HG02840 (cell line): Measurements from ENCODE around the gene MCEMP1.

Source experiments
- ATAC-seq: cut with Tn5 transposase; IDR thresholded peaks from one replicate; pipeline ENCODE4 v1.9.1; 2021; ENCODE audit warnings: mild to moderate bottlenecking, moderate library complexity, moderate number of reproducible peaks; ENCODE audit not compliant: unreplicated experiment, low FRiP score

The MCEMP1 gene, protein sequence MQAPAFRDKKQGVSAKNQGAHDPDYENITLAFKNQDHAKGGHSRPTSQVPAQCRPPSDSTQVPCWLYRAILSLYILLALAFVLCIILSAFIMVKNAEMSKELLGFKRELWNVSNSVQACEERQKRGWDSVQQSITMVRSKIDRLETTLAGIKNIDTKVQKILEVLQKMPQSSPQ

DNA sequence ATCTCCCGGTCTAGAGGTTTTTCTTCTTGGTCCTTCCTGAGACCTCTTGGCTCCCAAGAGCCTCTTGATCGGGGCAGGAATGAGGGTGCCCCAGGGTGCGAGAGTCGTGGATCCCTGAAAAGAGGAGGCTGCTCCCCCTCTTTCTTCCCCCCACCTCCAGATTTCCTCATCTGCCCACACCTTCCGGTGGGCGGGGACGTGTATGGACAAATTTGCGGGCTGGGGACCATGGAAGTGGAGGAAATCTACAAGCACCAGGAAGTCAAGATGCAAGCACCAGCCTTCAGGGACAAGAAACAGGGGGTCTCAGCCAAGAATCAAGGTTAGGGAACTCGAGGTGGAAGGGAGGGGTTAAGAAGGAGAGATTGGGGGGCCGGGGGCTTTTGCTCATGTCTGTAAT is at the start of gene MCEMP1:
Gene MCEMP1 (plus strand): TSS at position 237 of the 400 bp plus-strand sequence. CDS start 31 bp downstream, at position 268.
- no peak for ATAC-seq

DNA sequence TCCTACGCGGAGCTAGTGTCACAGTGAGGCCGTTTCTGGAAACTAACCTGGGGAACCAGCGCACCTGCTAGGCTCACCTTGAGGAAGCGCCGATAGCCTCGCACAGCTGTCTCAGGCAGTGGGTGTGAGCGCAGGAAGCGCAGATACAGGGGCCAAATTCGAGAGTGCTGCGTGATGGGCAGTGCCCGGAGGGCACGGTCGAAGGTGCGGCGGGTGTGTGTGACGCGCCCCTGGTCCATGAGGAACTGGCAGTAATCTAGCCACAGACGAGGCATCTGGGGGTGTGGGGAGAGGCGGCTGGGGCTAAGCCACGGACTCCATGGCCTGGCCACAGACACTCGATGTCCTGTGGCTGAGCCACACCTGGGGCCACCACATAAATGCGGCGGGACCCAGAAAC is 49.7 kb upstream of the MCEMP1 start:
- ATAC-seq, result no peak

DNA sequence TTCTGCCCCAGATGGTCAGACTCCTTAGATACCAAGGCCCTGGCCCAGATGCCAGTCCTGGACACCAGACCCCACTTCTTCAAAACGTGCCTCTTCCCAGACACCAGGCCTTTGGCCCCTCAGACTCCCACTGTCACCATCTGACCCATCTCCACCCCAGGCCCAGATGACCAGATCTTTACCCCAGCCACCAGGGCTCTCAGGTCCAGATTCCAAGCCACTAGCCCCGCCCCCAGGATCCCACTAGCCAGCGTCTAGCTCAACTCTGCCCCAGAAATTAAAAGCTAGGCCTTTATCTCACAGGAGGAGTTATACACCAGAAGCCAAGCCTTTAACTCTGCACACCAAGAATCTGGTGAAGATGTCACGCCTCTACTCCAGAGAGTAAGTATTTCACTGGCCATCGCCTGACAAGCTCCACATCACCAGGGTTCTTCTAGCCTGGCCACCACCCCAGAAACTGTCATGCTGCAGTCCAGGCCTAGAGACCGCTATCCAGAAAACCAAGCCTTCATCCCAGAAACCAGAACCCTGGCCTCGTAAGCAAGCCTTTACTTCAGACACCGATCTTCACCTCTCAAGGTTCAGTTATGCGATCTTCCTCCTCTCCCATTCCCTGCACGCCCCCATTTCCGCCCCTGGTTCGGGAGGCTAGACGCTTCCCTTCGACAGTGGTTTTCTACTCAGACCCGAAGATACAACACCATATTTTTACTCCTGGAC is 48.1 kb upstream of the MCEMP1 start:
- no peak for ATAC-seq

DNA sequence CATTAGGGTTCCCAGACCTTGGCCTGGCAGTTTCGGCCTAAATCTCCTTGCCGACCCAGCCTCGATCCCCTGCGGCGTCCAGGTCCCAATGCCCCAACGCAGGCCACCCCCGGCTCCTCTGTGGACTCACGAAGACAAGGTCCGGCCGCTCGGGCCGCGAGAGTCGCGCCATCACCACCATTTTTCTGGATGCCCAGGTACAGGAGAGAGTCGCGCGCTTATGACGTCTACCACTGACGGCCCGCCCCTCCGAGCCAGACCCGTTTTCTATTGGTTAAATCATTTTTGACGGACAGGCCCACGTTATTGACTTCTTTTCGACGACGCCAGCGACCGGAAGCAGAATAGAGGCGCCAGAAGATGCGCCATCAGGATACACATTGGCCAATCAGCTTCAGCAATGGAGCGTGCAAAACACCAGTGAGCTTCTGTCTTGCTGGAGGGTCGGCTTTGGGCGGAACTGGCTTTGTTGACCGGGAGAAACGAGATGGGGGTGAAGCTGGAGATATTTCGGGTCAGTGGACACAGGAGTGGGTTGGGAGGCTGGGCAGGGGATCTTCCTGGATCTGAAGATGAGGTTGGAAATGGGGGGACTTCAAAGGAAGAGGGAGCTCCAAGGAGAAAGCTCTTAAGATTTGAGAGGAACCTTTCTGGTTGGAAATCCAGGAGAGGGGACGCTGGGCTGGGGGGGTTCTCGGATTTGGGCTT is 47.4 kb upstream of the MCEMP1 start, which contains the start of the genes PET100 and XAB2:
Gene PET100 (plus strand): TSS at position 447 of the 708 bp plus-strand sequence. CDS start 41 bp downstream, at position 488.
Gene XAB2 (minus strand): TSS at position 199 of the 708 bp plus-strand sequence. CDS start 18 bp downstream, at position 181.
- peak; percentile 92 for ATAC-seq

DNA sequence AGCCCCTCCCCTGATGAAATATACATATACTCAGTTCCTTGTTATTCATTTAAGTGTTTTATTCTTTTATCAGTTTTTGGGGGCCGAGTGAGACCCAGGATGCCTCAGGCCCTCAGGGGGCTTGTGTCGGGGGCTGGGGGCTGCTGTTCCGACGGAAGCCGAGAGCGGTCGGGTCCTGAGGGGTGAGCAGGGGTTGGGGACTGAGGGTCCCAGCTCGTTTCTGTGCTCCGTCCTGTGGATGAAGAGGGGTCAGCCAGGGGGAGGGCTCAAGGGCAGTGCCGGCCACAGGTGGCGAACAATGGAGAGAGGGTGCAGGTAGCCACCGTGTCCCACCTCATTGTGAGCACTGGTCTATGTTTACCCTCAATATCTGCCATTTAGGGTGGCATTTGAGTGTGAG is 45.3 kb upstream of the MCEMP1 start:
- ATAC-seq, result no peak

DNA sequence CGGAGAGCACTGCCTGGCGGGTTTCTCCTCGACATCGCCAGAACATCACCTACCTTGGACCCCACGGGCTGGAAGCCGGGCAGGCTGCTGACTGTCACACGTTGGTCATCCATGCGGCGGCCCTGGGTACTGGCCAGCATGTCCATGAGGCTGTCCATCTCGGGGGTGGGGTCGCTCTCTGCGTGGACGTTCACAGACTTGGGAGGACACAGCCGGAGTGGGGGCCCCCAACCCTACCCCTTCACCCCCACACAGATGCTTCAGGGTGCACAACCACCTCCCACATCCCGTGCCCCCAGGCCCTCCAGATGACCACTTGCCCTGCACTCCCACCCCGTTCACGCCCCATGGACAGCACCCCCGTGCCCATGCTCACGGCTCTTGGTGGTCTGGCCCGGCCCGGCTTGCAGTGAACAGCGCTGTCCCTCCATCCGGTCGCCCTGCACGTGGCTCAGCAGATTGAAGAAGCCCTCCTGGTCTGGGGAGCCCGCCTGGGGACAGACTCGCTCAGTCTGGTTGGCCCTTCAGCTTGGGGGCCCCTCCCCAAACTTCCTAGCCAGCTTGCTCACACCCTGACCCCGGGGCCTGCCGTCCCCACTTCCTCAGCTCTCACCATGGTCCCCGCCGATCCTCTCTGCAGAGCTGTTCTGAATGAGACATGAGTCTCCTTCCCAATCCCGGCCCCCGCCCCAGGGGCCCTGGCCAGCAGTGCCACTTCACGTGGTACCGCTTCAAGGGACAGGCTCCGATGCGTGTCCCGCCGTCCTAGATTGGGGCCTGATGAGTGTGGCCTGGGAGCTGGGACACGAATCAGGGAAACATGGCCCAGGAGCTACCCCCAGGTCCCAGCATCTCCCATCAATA is 44.3 kb upstream of the MCEMP1 start:
- ATAC-seq, result no peak

DNA sequence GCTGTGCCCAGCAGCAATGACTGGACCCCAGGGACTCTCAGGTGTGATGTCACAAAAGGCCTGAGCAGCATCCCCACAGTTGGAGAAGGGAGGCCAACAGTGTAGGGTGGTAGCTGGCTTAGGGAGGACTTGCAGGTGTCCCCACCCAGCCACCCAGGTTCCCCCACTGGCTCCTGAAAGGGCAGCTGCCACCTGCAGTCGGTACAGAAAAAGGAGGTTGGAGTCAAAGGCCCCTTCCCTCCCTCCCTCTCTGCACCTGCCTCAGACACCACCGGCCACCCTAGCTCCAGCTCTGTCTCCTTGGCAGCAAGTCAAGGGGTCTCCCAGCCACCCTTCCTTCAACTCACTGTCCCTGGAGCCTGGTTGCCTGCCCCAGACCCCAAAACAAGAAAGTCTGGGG is 43.2 kb upstream of the MCEMP1 start, which contains the start of gene PCP2:
Gene PCP2 (minus strand): TSS at position 22 of the 400 bp plus-strand sequence. CDS start 262 bp downstream, outside the sequence.
- ATAC-seq, result no peak

DNA sequence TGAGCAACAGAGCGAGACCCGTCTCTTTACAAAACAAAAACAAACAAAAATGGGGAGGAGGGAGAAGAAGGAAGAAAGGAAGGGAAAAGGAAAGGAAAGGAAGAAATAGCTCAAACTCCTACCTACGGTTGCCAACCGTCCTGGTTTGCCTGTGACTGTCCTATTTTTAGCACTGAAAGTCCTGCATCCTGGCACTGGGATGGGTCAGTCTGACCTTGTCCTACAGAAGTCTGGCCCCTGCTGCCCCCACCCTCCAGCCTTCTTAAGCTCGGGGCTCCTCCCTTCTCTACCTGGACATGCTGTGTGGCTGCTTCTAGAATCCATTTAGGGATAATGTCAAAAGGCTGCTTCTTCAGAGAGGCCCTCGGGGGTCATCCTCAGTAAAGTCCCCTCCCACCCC is 41.2 kb upstream of the MCEMP1 start:
- no peak for ATAC-seq

DNA sequence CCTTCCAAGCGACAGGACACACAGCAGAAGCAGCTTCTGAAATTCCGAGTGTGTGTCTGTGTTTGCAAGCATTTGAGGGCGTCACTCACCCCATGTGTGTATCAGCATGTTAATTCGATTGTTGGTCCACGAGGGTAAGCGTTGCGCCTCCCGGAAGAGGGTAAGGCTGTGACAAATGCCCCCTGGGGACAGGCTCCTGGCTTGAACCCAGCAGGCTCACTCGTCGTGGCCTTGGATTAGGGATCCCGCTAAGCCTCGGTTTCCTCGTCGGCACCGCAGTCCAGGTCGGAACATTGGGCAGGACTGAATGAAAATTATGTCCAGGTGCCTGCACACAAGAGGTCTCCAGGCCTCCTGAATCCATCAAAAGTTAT is 40.6 kb upstream of the MCEMP1 start:
- ATAC-seq, result no peak

DNA sequence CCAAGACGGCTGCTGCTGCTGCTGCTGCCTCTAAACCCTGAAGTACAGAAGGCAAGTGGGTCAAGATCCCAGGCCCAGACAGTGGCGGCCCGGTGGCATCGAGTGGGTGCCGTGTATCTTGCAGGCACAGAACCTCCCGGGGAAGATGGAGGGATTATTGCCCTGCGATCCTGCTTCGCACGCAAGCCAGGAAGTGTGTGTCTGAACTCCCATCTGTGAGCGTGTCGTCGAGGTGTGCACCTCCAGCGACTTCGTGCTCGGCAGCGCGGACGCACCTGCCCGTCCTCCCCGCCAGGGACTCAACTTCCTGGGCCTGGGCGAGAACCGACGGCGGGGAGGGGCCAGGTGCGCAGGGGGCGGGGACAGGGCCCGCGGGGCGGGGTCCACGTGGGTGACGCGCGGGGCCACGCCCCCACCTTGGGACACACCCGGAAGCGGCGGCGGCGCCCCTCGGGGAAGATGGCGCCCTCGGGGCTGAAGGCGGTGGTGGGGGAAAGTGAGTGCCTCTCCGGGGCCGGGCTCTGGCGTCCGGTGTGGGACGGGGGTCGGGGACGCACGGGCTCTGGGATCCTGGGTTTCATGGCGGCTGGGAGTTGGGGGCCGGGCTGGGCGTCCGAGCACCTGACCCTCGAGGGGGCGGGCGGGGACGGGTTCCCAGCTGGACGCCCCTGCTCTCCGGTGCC is 40.1 kb upstream of the MCEMP1 start, which contains the start of gene STXBP2:
Gene STXBP2 (plus strand): TSS at position 420 of the 683 bp plus-strand sequence. CDS start 40 bp downstream, at position 460.
- ATAC-seq, result peak; percentile 59

DNA sequence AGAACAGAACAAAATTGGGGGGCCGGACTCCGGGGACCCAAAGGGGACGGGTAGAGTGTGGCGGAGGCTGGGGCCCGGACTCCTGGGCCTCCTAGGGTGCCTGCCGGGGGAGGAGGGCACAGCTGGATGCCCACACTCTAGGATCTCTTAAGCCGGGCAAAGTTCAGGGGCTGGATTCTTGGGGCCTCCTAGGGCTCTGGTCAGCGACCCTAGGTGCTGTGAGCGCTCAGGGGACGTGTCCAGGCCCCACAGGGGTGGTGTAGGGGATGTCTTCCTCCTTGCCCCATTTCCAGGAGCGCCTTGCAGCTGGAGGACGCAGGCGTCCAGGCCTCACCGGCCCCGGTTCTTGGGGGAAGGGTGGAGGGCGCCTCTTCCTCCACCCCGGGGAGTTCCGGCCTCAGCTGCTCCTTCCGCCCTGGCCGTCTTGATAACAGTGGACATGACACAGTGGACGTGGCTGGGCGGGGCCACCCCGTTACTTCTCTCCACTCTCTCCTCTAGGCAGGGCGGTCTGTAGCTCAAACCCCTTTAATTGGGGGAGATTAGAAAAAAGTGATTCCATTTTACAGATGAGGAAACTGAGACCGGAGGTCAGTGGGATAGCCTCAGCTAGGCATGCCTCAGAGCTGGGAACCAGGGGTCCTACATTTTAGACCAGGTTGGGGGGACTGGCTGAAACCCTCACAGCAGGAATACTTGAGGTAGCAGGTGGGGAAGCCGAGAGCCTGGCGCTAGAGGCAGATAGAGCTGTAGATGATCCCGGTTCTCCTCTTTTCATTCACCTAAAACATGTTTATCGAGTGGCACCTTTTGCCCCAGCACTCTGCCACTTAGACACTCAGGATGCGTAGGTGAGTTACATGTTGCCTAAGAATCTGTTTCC is 39.3 kb upstream of the MCEMP1 start:
- ATAC-seq, result no peak

DNA sequence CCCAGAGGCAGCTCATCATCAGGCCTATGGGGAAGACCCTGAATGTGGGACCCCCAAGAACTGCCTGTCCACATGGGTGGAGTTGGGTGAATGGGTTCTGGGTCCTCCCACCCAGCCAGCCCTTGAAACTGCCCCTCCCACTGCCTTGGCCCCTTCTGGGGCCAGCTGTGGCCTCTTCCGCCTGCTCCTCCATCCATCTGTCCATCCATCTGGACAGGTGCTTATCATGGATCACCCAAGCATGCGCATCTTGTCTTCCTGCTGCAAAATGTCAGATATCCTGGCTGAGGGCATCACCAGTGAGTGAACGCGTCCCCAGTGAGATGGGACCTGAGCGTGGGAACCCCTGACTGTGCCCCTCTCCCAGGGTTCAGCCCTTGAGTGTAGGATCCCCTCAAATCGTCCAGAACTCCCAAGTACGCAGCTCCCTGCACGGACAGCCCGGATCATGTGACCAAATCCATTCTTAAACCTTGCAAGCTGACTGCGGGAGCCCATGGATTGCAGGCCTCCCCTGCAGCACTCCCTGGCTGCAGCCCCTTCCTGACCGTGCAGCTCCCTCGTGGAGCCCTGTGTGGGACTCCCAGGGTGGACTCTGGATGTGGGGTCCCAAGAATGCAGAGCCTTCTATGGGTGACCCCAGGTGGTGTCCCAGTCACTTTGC is 38.0 kb upstream of the MCEMP1 start:
- ATAC-seq, result no peak

DNA sequence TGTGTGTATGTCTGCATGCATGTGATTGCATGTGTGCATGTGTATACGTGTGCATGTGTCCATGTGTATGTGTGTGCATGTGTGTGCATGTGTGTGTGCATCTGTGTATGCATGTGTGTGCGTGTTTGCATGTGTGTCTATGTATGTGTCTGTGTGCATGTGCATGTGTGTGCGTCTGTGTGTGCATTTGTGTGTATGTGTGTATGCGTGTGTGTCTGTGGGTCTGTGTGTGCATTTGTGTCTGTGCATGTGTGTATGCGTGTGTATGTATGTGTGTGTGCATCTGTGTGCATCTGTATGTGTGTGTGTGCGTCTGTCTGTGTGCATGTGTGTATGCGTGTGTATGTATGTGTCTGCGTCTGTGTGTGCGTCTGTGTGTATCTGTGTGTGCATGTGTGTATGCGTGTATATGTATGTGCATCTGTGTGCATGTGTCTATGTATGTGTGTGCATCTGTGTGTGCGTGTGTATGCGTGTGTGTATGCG is 37.0 kb upstream of the MCEMP1 start:
- ATAC-seq, result no peak

DNA sequence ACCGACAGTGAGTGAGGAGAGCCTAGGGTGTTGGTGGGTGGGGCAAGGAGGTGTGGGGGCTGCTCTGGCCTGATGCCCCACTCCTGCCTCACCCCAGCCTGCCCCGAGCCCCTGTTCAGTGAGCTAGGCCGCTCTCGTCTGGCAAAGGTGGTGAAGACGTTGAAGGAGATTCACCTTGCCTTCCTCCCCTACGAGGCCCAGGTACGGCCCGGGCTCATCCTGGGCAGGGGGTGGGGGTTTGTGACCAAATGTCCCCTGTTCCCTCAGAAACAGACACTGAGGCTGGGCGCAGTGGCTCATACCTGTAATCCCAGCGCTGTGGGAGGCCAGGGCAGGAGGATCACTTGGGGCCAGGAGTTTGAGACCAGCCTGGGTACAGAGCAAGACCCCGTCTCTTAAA is 36.1 kb upstream of the MCEMP1 start:
- no peak for ATAC-seq

DNA sequence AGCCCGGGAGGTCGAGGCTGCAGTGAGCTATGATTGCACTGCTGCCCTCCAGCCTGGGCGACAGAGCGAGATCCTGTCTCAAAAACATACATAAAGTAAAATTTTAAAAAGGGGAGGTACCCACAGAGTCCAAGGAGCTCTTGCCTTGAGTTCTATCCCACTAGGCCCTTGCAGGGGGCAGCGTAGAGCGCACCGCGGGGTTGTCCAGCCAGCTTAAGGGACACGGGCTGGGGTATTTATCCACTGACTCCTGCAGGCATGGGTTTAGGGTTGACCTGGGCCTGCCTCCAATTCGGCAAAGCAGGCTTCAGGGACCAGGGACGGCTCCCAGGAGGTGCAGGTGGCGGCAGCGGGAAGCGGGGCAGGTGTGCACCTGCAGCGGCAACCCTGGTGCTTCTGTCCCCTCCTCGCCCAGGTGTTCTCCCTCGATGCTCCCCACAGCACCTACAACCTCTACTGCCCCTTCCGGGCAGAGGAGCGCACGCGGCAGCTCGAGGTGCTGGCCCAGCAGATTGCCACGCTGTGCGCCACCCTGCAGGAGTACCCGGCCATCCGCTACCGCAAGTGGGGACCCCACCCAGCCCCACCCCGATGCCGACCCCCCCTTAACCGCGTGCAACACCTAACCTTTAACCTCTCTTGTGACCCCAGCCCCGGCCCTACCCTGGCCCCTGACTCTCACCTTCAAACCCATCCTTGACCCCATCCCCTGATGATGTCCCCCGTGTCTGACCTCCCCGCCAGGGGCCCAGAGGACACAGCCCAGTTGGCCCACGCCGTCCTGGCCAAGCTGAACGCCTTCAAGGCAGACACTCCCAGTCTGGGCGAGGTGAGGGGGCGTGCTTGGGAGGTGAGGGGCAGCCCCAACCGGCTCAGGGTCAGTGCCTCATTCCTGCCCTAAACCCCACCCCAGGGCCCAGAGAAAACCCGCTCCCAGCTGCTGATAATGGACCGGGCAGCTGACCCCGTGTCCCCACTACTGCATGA is 35.3 kb upstream of the MCEMP1 start:
- ATAC-seq, result no peak

DNA sequence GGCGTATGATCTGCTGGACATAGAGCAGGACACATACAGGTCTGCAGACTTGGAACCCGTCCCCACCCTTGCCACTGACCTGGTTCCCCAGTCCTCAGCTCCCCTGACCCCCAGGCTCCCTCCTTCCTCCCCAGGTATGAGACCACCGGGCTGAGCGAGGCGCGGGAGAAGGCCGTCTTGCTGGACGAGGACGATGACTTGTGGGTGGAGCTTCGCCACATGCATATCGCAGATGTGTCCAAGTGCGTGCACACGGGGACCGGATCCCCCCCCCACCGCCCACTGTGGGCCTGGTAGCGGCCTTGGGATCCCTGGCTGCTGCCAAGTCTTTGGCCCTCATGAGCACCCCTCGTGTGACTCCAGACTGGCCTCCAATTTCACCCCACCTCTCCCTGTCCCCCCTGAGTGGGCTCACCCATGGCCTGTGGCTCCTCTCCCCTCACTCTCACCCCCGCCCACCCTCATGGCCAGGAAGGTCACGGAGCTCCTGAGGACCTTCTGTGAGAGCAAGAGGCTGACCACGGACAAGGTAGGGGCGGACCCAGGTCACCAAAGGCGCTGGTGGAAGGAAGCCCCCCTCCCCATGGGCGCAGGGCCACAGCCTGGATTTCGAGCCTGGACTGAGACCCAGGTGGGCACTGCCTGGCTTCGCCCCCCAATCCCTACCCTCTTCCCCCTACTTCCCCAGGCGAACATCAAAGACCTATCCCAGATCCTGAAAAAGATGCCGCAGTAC is 34.4 kb upstream of the MCEMP1 start:
- ATAC-seq, result no peak
